ENCODE data around the gene HSPB2. TPM values are rescaled to one million over a fixed set of nuclear protein-coding genes. Genes with fewer than 3 reads are reported as not detected.

HSPB2 gene
- total RNA-seq, 6 experiments from 2014 or later = 1.7 to 7.8 (median 5.4) TPM

- peaks cover 64% of the 10 kb centered on the region for H3K4me1 Mint-ChIP-seq (ENCODE audit: low read depth)
- peak overlapping the region; percentile 77 for H3K4me3 Mint-ChIP-seq
Measured at GRCh38 chr11:111922803-111923202, 10.3 kb downstream of the HSPB2 start.

GRCh38 chr11:111923351-111923788, 10.8 kb downstream of the HSPB2 start:
- H3K4me3 Mint-ChIP-seq = peak overlapping the region; percentile 77
- TF ChIP-seq CTCF (IDR thresholded peaks at IDR 0.05) = no peak
- H3K36me3 Mint-ChIP-seq (ENCODE audit: low read depth) = no peaks in the 10 kb centered on the region
- H3K27me3 Mint-ChIP-seq (ENCODE audit: insufficient read depth) = no peaks in the 10 kb centered on the region; the same call in 1 of the 2 replicates
- DNase-seq = peak; percentile 46
- H3K4me1 Mint-ChIP-seq (ENCODE audit: low read depth) = peaks cover 64% of the 10 kb centered on the region
- no peaks in the 10 kb centered on the region for H3K9me3 Mint-ChIP-seq
- H3K27ac Mint-ChIP-seq = peak overlapping the region; percentile 94

More at GRCh38 chr11:111922803-111923202, 10.3 kb downstream of the HSPB2 start:
- H3K36me3 Mint-ChIP-seq (ENCODE audit: low read depth) = no peaks in the 10 kb centered on the region
- TF ChIP-seq CTCF (IDR thresholded peaks at IDR 0.05) = no peak
- H3K27ac Mint-ChIP-seq = peak overlapping the region; percentile 94
- DNase-seq = peak; percentile 76
- no peaks in the 10 kb centered on the region; the same call in 1 of the 2 replicates for H3K27me3 Mint-ChIP-seq (ENCODE audit: insufficient read depth)
- no peaks in the 10 kb centered on the region for H3K9me3 Mint-ChIP-seq

- peak overlapping the region; percentile 94 for H3K27ac Mint-ChIP-seq
- H3K4me1 Mint-ChIP-seq (ENCODE audit: low read depth) = peaks cover 64% of the 10 kb centered on the region
- H3K9me3 Mint-ChIP-seq = no peaks in the 10 kb centered on the region
- TF ChIP-seq CTCF (IDR thresholded peaks at IDR 0.05) = no peak
- DNase-seq = peak; percentile 30
- H3K27me3 Mint-ChIP-seq (ENCODE audit: insufficient read depth) = no peaks in the 10 kb centered on the region; the same call in 1 of the 2 replicates
- no peaks in the 10 kb centered on the region for H3K36me3 Mint-ChIP-seq (ENCODE audit: low read depth)
- H3K4me3 Mint-ChIP-seq = peak overlapping the region; percentile 77
Measured at GRCh38 chr11:111923951-111924350, 11.4 kb downstream of the HSPB2 start.

- TF ChIP-seq CTCF (IDR thresholded peaks at IDR 0.05) = no peak
- peaks cover 63% of the 10 kb centered on the region for H3K4me1 Mint-ChIP-seq (ENCODE audit: low read depth)
- DNase-seq = no peak
- peak overlapping the region; percentile 34; the same call in 1 of the 2 replicates for H3K4me3 Mint-ChIP-seq
- no peaks in the 10 kb centered on the region for H3K9me3 Mint-ChIP-seq
- peak overlapping the region; percentile 92 for H3K27ac Mint-ChIP-seq
- H3K27me3 Mint-ChIP-seq (ENCODE audit: insufficient read depth) = no peaks in the 10 kb centered on the region; the same call in 1 of the 2 replicates
- no peaks in the 10 kb centered on the region for H3K36me3 Mint-ChIP-seq (ENCODE audit: low read depth)
Measured at GRCh38 chr11:111925953-111926352, 13.4 kb downstream of the HSPB2 start.

GRCh38 chr11:111926505-111927391, 14.2 kb downstream of the HSPB2 start:
- peak; percentile 33; the same call in 1 of the 2 replicates for TF ChIP-seq CTCF (IDR thresholded peaks at IDR 0.05)
- H3K9me3 Mint-ChIP-seq = no peaks in the 10 kb centered on the region

More at GRCh38 chr11:111926505-111927391, 14.2 kb downstream of the HSPB2 start:
- H3K4me3 Mint-ChIP-seq = peak overlapping the region; percentile 90
- no peaks in the 10 kb centered on the region for H3K36me3 Mint-ChIP-seq (ENCODE audit: low read depth)
- DNase-seq = peak; percentile 92
- peak overlapping the region; percentile 92 for H3K27ac Mint-ChIP-seq
- H3K27me3 Mint-ChIP-seq (ENCODE audit: insufficient read depth) = no peaks in the 10 kb centered on the region; the same call in 1 of the 2 replicates
- H3K4me1 Mint-ChIP-seq (ENCODE audit: low read depth) = peaks cover 55% of the 10 kb centered on the region
